ENCODE results near the gene UNC5A. TPM values are rescaled to one million over a fixed set of nuclear protein-coding genes. Genes with fewer than 3 reads are reported as not detected.

UNC5A gene
- total RNA-seq, 6 experiments from 2014 or later: not detected

GRCh38 chr5:176817369-176817840 is 7.0 kb downstream of the UNC5A start:
- Histone ChIP-seq H3K4me3 (peak overlapping the region in 1 of 3 donors; percentile 26), H3K27me3 (peaks cover 0 to 8% of the 10 kb centered on the region in 2 donors), H3K4me1 (peaks cover 0 to 8% (median 0%) of the 10 kb centered on the region in 4 donors), H3K36me3 (no peaks in the 10 kb centered on the region), H3K27ac (no peak overlapping the region), H3K9me3 (no peaks in the 10 kb centered on the region)
- ATAC-seq (no peak), DNase-seq (no peak)
- no CpG with 5 or more reads among the region's 42 CpGs for WGBS (ENCODE audit: insufficient coverage, low coverage, low lambda C conversion rate, missing lambda C conversion rate)
- TF ChIP-seq CTCF (IDR thresholded peaks at IDR 0.05) (no peak), POLR2A (IDR thresholded peaks at IDR 0.05) (no peak)
- intact Hi-C loops (cut with DNase I): no loop called here

- Histone ChIP-seq H3K9me3 (no peaks in the 10 kb centered on the region), H3K4me1 (peaks cover 0 to 8% (median 0%) of the 10 kb centered on the region in 4 donors), H3K36me3 (no peaks in the 10 kb centered on the region), H3K27me3 (peaks cover 0 to 8% of the 10 kb centered on the region in 2 donors), H3K27ac (no peak overlapping the region), H3K4me3 (peak overlapping the region in 1 of 3 donors; percentile 26)
- DNase-seq: no peak
- WGBS (ENCODE audit: insufficient coverage, low coverage, low lambda C conversion rate, missing lambda C conversion rate): no CpG with 5 or more reads among the region's 55 CpGs
- intact Hi-C loops (cut with DNase I): no loop called here
- TF ChIP-seq CTCF (IDR thresholded peaks at IDR 0.05) (peak in 1 of 4 donors; percentile 13), POLR2A (IDR thresholded peaks at IDR 0.05) (no peak)
- ATAC-seq: peak in 3 of 4 donors; percentile 8 to 37 (median 31)
These were observed 7.5 kb downstream of the UNC5A start for GRCh38 chr5:176817841-176818377.

- DNase-seq (no peak), ATAC-seq (peak in 3 of 4 donors; percentile 19 to 69 (median 68))
- Histone ChIP-seq H3K27me3 (peaks cover 0 to 8% of the 10 kb centered on the region in 2 donors), H3K27ac (no peak overlapping the region), H3K9me3 (no peaks in the 10 kb centered on the region), H3K36me3 (no peaks in the 10 kb centered on the region), H3K4me1 (peaks cover 0 to 8% (median 0%) of the 10 kb centered on the region in 4 donors), H3K4me3 (no peak overlapping the region)
- intact Hi-C loops (cut with DNase I): no loop called here
- TF ChIP-seq POLR2A (IDR thresholded peaks at IDR 0.05) (no peak), CTCF (IDR thresholded peaks at IDR 0.05) (no peak)
- WGBS (ENCODE audit: insufficient coverage, low coverage, low lambda C conversion rate, missing lambda C conversion rate): 37% methylated on average over 9 of the region's 12 CpGs
These were observed 8.2 kb downstream of the UNC5A start for GRCh38 chr5:176818391-176819098.

GRCh38 chr5:176819476-176819875 is 9.1 kb downstream of the UNC5A start:
- peaks cover 0 to 8% of the 10 kb centered on the region in 2 donors for H3K27me3 ChIP-seq
- H3K4me1 ChIP-seq: peaks cover 0 to 8% (median 0%) of the 10 kb centered on the region in 4 donors
- H3K36me3 ChIP-seq: no peaks in the 10 kb centered on the region
- TF ChIP-seq POLR2A (IDR thresholded peaks at IDR 0.05): no peak
- TF ChIP-seq CTCF (IDR thresholded peaks at IDR 0.05): no peak
- 93% methylated on average over 3 of the region's 5 CpGs for WGBS (ENCODE audit: insufficient coverage, low coverage, low lambda C conversion rate, missing lambda C conversion rate)
- no peak overlapping the region for H3K4me3 ChIP-seq
- H3K9me3 ChIP-seq: no peaks in the 10 kb centered on the region
- intact Hi-C loops (cut with DNase I): no loop called here
- no peak overlapping the region for H3K27ac ChIP-seq
- no peak for DNase-seq
- ATAC-seq: no peak
